ENCODE measurements around the gene SRF.

GRCh38 chr6:43192911-43193310 lies 21.8 kb downstream of the SRF start:
- no peak for TF ChIP-seq POLR2A (IDR thresholded peaks at IDR 0.05)
- TF ChIP-seq, protein P1, sequence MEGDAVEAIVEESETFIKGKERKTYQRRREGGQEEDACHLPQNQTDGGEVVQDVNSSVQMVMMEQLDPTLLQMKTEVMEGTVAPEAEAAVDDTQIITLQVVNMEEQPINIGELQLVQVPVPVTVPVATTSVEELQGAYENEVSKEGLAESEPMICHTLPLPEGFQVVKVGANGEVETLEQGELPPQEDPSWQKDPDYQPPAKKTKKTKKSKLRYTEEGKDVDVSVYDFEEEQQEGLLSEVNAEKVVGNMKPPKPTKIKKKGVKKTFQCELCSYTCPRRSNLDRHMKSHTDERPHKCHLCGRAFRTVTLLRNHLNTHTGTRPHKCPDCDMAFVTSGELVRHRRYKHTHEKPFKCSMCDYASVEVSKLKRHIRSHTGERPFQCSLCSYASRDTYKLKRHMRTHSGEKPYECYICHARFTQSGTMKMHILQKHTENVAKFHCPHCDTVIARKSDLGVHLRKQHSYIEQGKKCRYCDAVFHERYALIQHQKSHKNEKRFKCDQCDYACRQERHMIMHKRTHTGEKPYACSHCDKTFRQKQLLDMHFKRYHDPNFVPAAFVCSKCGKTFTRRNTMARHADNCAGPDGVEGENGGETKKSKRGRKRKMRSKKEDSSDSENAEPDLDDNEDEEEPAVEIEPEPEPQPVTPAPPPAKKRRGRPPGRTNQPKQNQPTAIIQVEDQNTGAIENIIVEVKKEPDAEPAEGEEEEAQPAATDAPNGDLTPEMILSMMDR (IDR thresholded peaks at IDR 0.05), result no peak
